Common myeloid progenitor, CD34-positive (primary cell): Measurements from ENCODE around the gene MCUB.
A peak's percentile ranks its signal among the peaks of the same experiment; 100 is the strongest.

Experiments
- CTCF ChIA-PET: fragments of 350-600 bp; sonication (Branson Sonifier 250); formaldehyde crosslinking; loops from one replicate; lab custom pipeline; 2021; ENCODE audit warnings: antibody characterized with exemption; lab: Charles Lee
- POLR2A ChIA-PET: fragments of 350-600 bp; sonication (Branson Sonifier 250); formaldehyde crosslinking; loops from one replicate; lab custom pipeline; 2021; ENCODE audit warnings: antibody characterized with exemption; lab: Charles Lee
- DNase-seq, 3 donors: peaks; one replicate each; pipeline versions ENCODE4 v3.0.0 to v3.0.0-alpha.2; 2013
- H3K27ac ChIP-seq, 2 experiments: 1 replicate in 1 of 2; 2 replicates in 1 of 2; pipeline ENCODE4 v1.7.0; 2013; ENCODE audit warnings: inconsistent platforms in 2 of 2, low read length in 2 of 2, mild to moderate bottlenecking in 2 of 2, low read depth in 1 of 2, moderate library complexity in 1 of 2; ENCODE audit not compliant: severe bottlenecking in 2 of 2, insufficient read depth in 1 of 2, poor library complexity in 1 of 2
- H3K27me3 ChIP-seq, 5 experiments: replicated peaks in 2 of 5; 1 replicate in 3 of 5; 2 replicates in 2 of 5; pipeline versions ENCODE4 v1.6.1 to v1.7.0; 2013; ENCODE audit warnings: low read length in 4 of 5, mild to moderate bottlenecking in 2 of 5, moderate library complexity in 2 of 5, inconsistent platforms in 1 of 5; ENCODE audit not compliant: insufficient read depth in 5 of 5, control insufficient read depth in 4 of 5
- H3K36me3 ChIP-seq, 4 experiments: 1 replicate in 2 of 4; 2 replicates in 2 of 4; pipeline versions ENCODE4 v1.6.1 to v1.7.0; 2013; ENCODE audit warnings: low read length in 3 of 4, control low read depth in 1 of 4, mild to moderate bottlenecking in 1 of 4; ENCODE audit not compliant: control insufficient read depth in 4 of 4, insufficient read depth in 4 of 4
- H3K4me1 ChIP-seq, 4 experiments: 1 replicate in 3 of 4; 2 replicates in 1 of 4; pipeline versions ENCODE4 v1.6.1 to v1.7.1; 2013; ENCODE audit warnings: low read length in 3 of 4, mild to moderate bottlenecking in 3 of 4, control low read depth in 1 of 4, inconsistent platforms in 1 of 4, moderate library complexity in 1 of 4; ENCODE audit not compliant: control insufficient read depth in 4 of 4, insufficient read depth in 4 of 4; ENCODE audit errors: control extremely low read depth in 1 of 4
- H3K4me3 ChIP-seq, 7 experiments: 1 replicate in 4 of 7; 2 replicates in 3 of 7; pipeline versions ENCODE4 v1.5.1 to v1.7.0; 2013; ENCODE audit warnings: mild to moderate bottlenecking in 7 of 7, low read length in 6 of 7, moderate library complexity in 6 of 7, inconsistent platforms in 2 of 7, low read depth in 2 of 7, control low read depth in 1 of 7; ENCODE audit not compliant: insufficient read depth in 4 of 7, control insufficient read depth in 1 of 7; ENCODE audit errors: extremely low read depth in 1 of 7
- H3K9me3 ChIP-seq, 5 experiments: 1 replicate in 4 of 5; 2 replicates in 1 of 5; pipeline versions ENCODE4 v1.6.1 to v1.7.1; 2013; ENCODE audit warnings: low read length in 4 of 5, mild to moderate bottlenecking in 2 of 5, inconsistent platforms in 1 of 5, low read depth in 1 of 5, moderate library complexity in 1 of 5; ENCODE audit not compliant: control insufficient read depth in 4 of 5, insufficient read depth in 2 of 5; ENCODE audit errors: control extremely low read depth in 1 of 5
- WGBS: methylation state at CpG from one replicate; pipeline ENCODE4 v1.1.5; 2013; ENCODE audit not compliant: insufficient coverage; 5-methylcytosine and 5-hydroxymethylcytosine counted together

MCUB gene

GRCh38 chr4:109559625-109559982 lies 442 bp upstream of the MCUB start:
- WGBS, result 1% methylated on average over 27 of the region's 27 CpGs
- ChIA-PET CTCF (interaction anchor here (0.9 to 2.8 kb wide), 6 partner anchors 12 to 260 kb away, joined by 3 to 10 read pairs (median 4); no protein-coding TSS in a partner anchor), POLR2A (interaction anchor here (0.6 kb wide), 2 partner anchors 31 to 437 kb away, joined by 3 to 4 read pairs; no protein-coding TSS in a partner anchor)

GRCh38 chr4:109560687-109561461 lies 828 bp downstream of the MCUB start:
- WGBS, result 0% methylated on average over 18 of the region's 29 CpGs
- peak; percentile 59 to 88 (median 82) for DNase-seq
- no peaks in the 10 kb centered on the region for H3K36me3 ChIP-seq
- CTCF ChIA-PET, result interaction anchor here (1.0 to 2.8 kb wide), 4 partner anchors 14 to 259 kb away, joined by 3 to 10 read pairs (median 4); no protein-coding TSS in a partner anchor
- H3K9me3 ChIP-seq, result no peaks in the 10 kb centered on the region
- H3K27me3 ChIP-seq, result no peaks in the 10 kb centered on the region
- peak overlapping the region; percentile 54 to 83 for H3K27ac ChIP-seq
- H3K4me1 ChIP-seq, result peaks cover 14 to 38% (median 23%) of the 10 kb centered on the region in 4 experiments
- POLR2A ChIA-PET, result interaction anchor here (0.7 kb wide), 3 partner anchors 11 to 117 kb away, joined by 3 to 4 read pairs (median 3); no protein-coding TSS in a partner anchor
- peak overlapping the region; percentile 68 to 95 (median 89) for H3K4me3 ChIP-seq

More at GRCh38 chr4:109559625-109559982, 442 bp upstream of the MCUB start:
- H3K36me3 ChIP-seq, result no peaks in the 10 kb centered on the region
- peak overlapping the region; percentile 68 to 95 (median 89) for H3K4me3 ChIP-seq
- H3K4me1 ChIP-seq, result peaks cover 14 to 38% (median 23%) of the 10 kb centered on the region in 4 experiments
- H3K27me3 ChIP-seq, result no peaks in the 10 kb centered on the region
- no peaks in the 10 kb centered on the region for H3K9me3 ChIP-seq
- no peak for DNase-seq
- H3K27ac ChIP-seq, result peak overlapping the region; percentile 50 to 83

- no peaks in the 10 kb centered on the region for H3K9me3 ChIP-seq
- no peak for DNase-seq
- POLR2A ChIA-PET, result no interaction called here
- H3K4me3 ChIP-seq, result no peak overlapping the region
- no peaks in the 10 kb centered on the region for H3K36me3 ChIP-seq
- 98% methylated on average over 4 of the region's 6 CpGs for WGBS
- H3K27ac ChIP-seq, result no peak overlapping the region
- H3K27me3 ChIP-seq, result no peaks in the 10 kb centered on the region
- CTCF ChIA-PET, result interaction anchor here (2.2 kb wide), 1 partner anchor 10 kb away, joined by 17 read pairs; no protein-coding TSS in a partner anchor
- peaks cover 14 to 38% (median 23%) of the 10 kb centered on the region in 4 experiments for H3K4me1 ChIP-seq
Observed at GRCh38 chr4:109562457-109563239, 2.6 kb downstream of the MCUB start.

GRCh38 chr4:109571494-109571893 lies 11.4 kb downstream of the MCUB start:
- H3K4me1 ChIP-seq, result peaks cover 2 to 10% (median 9%) of the 10 kb centered on the region in 4 experiments
- no peak for DNase-seq
- 91% methylated on average over 3 of the region's 3 CpGs for WGBS
- no peak overlapping the region for H3K27ac ChIP-seq
- H3K36me3 ChIP-seq, result peaks cover 0 to 4% (median 0%) of the 10 kb centered on the region in 4 experiments
- no peaks in the 10 kb centered on the region for H3K27me3 ChIP-seq
- H3K4me3 ChIP-seq, result no peak overlapping the region
- ChIA-PET CTCF (interaction anchor here (1.0 to 3.8 kb wide), 5 partner anchors 9 to 144 kb away, joined by 3 to 17 read pairs (median 6); no protein-coding TSS in a partner anchor), POLR2A (interaction anchor here (0.5 kb wide), 1 partner anchor 11 kb away, joined by 3 read pairs; the partner anchor contains the start of gene MCUB)
- H3K9me3 ChIP-seq, result peaks cover 0 to 4% (median 3%) of the 10 kb centered on the region in 5 experiments

GRCh38 chr4:109572154-109572553 lies 12.1 kb downstream of the MCUB start:
- Histone ChIP-seq H3K27me3 (no peaks in the 10 kb centered on the region), H3K4me1 (peaks cover 2 to 10% (median 9%) of the 10 kb centered on the region in 4 experiments), H3K4me3 (no peak overlapping the region), H3K9me3 (peaks cover 0 to 4% (median 3%) of the 10 kb centered on the region in 5 experiments), H3K27ac (no peak overlapping the region), H3K36me3 (peaks cover 0 to 4% (median 0%) of the 10 kb centered on the region in 4 experiments)
- ChIA-PET CTCF (interaction anchor here (0.7 to 3.8 kb wide), 6 partner anchors 9 to 145 kb away, joined by 3 to 17 read pairs (median 4); no protein-coding TSS in a partner anchor), POLR2A (interaction anchor here (0.5 to 1.0 kb wide), 2 partner anchors 11 to 12 kb away, joined by 3 to 4 read pairs; partner anchors contain the start of gene MCUB)
- no peak for DNase-seq
- WGBS, result 100% methylated on average over 1 of the region's 3 CpGs

GRCh38 chr4:109574443-109574850 lies 14.4 kb downstream of the MCUB start:
- Histone ChIP-seq H3K27ac (no peak overlapping the region), H3K27me3 (no peaks in the 10 kb centered on the region), H3K4me1 (peaks cover 2 to 12% (median 9%) of the 10 kb centered on the region in 4 experiments), H3K4me3 (no peak overlapping the region), H3K9me3 (peaks cover 0 to 4% (median 3%) of the 10 kb centered on the region in 5 experiments), H3K36me3 (peaks cover 0 to 4% (median 0%) of the 10 kb centered on the region in 4 experiments)
- CTCF ChIA-PET, result interaction anchor here (0.8 to 3.8 kb wide), 10 partner anchors 12 to 274 kb away, joined by 3 to 17 read pairs (median 3); partner anchors contain the start of genes LRIT3 and MCUB
- POLR2A ChIA-PET, result no interaction called here
- 84% methylated on average over 4 of the region's 6 CpGs for WGBS
- DNase-seq, result peak; percentile 14 to 49 (median 49)
